HepG2 (cell line): ENCODE measurements around the gene CCDC88C. TPM values are rescaled to one million over a fixed set of nuclear protein-coding genes. Genes with fewer than 3 reads are reported as not detected.

Experiments
- ARID3A ChIP-seq: IDR thresholded peaks from 2 replicates; pipeline ENCODE4 v1.6.1; 2012; ENCODE audit warnings: low read depth, low read length, improper control_type of control experiment
- BRCA1 ChIP-seq: sonication (generic); formaldehyde crosslinking; IDR thresholded peaks from 2 replicates; pipeline ENCODE4 v1.4.0; 2020; ENCODE audit warnings: missing genetic modification reagents
- CSRNP1 ChIP-seq: sonication (generic); formaldehyde crosslinking; IDR thresholded peaks from 2 replicates; pipeline ENCODE4 v1.8.1; 2023; ENCODE audit warnings: mild to moderate bottlenecking, missing genetic modification reagents
- EHMT2 ChIP-seq: fragments of 200-600 bp; sonication (generic); IDR thresholded peaks from 2 replicates; pipeline ENCODE4 v1.7.0; 2017; ENCODE audit warnings: antibody characterized with exemption, low read depth, low read length, borderline replicate concordance
- FOXC1 ChIP-seq: sonication (generic); formaldehyde crosslinking; IDR thresholded peaks from 2 replicates; pipeline ENCODE4 v1.8.0; 2022; ENCODE audit warnings: mild to moderate bottlenecking, missing genetic modification reagents, borderline replicate concordance
- HOXA5 ChIP-seq: sonication (generic); formaldehyde crosslinking; IDR thresholded peaks from 2 replicates; pipeline ENCODE4 v1.4.0; 2020; ENCODE audit warnings: missing genetic modification reagents
- KMT2B ChIP-seq: IDR thresholded peaks from 2 replicates; pipeline ENCODE4 v1.6.1; 2016; ENCODE audit warnings: missing genetic modification reagents, missing compliant biosample characterization
- NR3C1 ChIP-seq: sonication (generic); formaldehyde crosslinking; IDR thresholded peaks from 2 replicates; pipeline ENCODE4 v1.4.0; 2020; ENCODE audit warnings: missing genetic modification reagents
- SP2 ChIP-seq: sonication (generic); formaldehyde crosslinking; IDR thresholded peaks from 2 replicates; pipeline ENCODE4 v1.5.1; 2020; ENCODE audit warnings: mild to moderate bottlenecking, missing genetic modification reagents
- TOPORS ChIP-seq: sonication (generic); formaldehyde crosslinking; IDR thresholded peaks from 2 replicates; pipeline ENCODE4 v1.8.0; 2023; ENCODE audit warnings: mild to moderate bottlenecking, missing genetic modification reagents
- ZNF142 ChIP-seq: sonication (generic); formaldehyde crosslinking; IDR thresholded peaks from 2 replicates; pipeline ENCODE4 v1.4.0; 2020; ENCODE audit warnings: missing genetic modification reagents
- ZNF224 ChIP-seq: sonication (generic); formaldehyde crosslinking; IDR thresholded peaks from 2 replicates; pipeline ENCODE4 v1.5.0; 2020; ENCODE audit warnings: mild to moderate bottlenecking, missing genetic modification reagents
- ZNF225 ChIP-seq: sonication (generic); formaldehyde crosslinking; IDR thresholded peaks from 2 replicates; pipeline ENCODE4 v1.4.0; 2020; ENCODE audit warnings: mild to moderate bottlenecking, missing genetic modification reagents
- ZNF235 ChIP-seq: sonication (generic); formaldehyde crosslinking; IDR thresholded peaks from 2 replicates; pipeline ENCODE4 v1.8.1; 2023; ENCODE audit warnings: mild to moderate bottlenecking, missing genetic modification reagents, borderline replicate concordance
- ZNF546 ChIP-seq: sonication (generic); formaldehyde crosslinking; conservative IDR thresholded peaks from 2 replicates; pipeline ENCODE4 v1.8.1; 2023; ENCODE audit warnings: mild to moderate bottlenecking, missing genetic modification reagents
- polyA plus RNA-seq, 8 experiments: library from polyadenylated mRNA; depleted of rRNA in 3 of 8; stranded (reverse) in 7 of 8; unstranded in 1 of 8; fragments of >200 nt; fragmentation: Illumina TruSeq in 4 of 8; extraction: Trizol in 4 of 8; gene quantifications; 2 replicates each; pipeline versions ENCODE4 v1.2.1 to v1.2.3, GENCODE V29; 2011 to 2016; ENCODE audit warnings: low read depth in 4 of 8, missing spikeins in 1 of 8, mixed read lengths in 1 of 8; ENCODE audit not compliant: insufficient read depth in 1 of 8
- total RNA-seq, 5 experiments: library from RNA; depleted of rRNA; stranded (reverse); fragments of >200 nt; fragmentation: Illumina TruSeq; extraction: Trizol; gene quantifications; 2 replicates each; pipeline ENCODE4 v1.2.3, GENCODE V29; 2016; ENCODE audit warnings: low read depth in 1 of 5

The CCDC88C gene
- total and polyA plus RNA-seq, 2 of the 13 experiments (the other 11 are each of a cell fraction or from before 2014, with no cell fraction given) = 3.6 to 11.7 TPM

- no peak for TF ChIP-seq CSRNP1 (CRISPR knock-in tag)
- TF ChIP-seq SP2 = 0 out of 2 replicates have a peak, but pooled peaks have one; percentile 11
- 0 out of 2 replicates have a peak, but pooled peaks have one; percentile 48 for TF ChIP-seq HOXA5 (CRISPR knock-in tag)
- TF ChIP-seq FOXC1 = peak; percentile 55
- TF ChIP-seq ZNF235 (CRISPR knock-in tag) = 0 out of 2 replicates have a peak, but pooled peaks have one; percentile 5
- peak; percentile 57; the same call in 1 of the 2 replicates for TF ChIP-seq ZNF224
- no peak for TF ChIP-seq ZNF546
- TF ChIP-seq ARID3A = 0 out of 2 replicates have a peak, but pooled peaks have one; percentile 22
- peak; percentile 59 for TF ChIP-seq ZNF225 (CRISPR knock-in tag)
- TF ChIP-seq KMT2B = peak; percentile 15; the same call in 1 of the 2 replicates
- TF ChIP-seq NR3C1 = no peak
- TF ChIP-seq BRCA1 (CRISPR knock-in tag) = no peak
- peak; percentile 20; the same call in 1 of the 2 replicates for TF ChIP-seq EHMT2
- TF ChIP-seq ZNF142 (CRISPR knock-in tag) = 0 out of 2 replicates have a peak, but pooled peaks have one; percentile 18
- no peak; the same call in 1 of the 2 replicates for TF ChIP-seq TOPORS
These were observed 895 bp upstream of the CCDC88C start (continued) for GRCh38 chr14:91418387-91419043.
